Chondrocyte (in vitro differentiated cells): Measurements from ENCODE around the gene CPA1. TPM values are rescaled to one million over a fixed set of nuclear protein-coding genes. Genes with fewer than 3 reads are reported as not detected.

ENCODE experiments used
- DNase-seq: peaks from one replicate; pipeline ENCODE4 v3.0.0; 2021; ENCODE audit warnings: mixed read lengths, low spot score
- H3K27ac Mint-ChIP-seq: one replicate; pipeline ENCODE4 v1.8.0; 2021; ENCODE audit warnings: mild to moderate bottlenecking, moderate library complexity, mixed read lengths; ENCODE audit not compliant: unreplicated experiment
- H3K27me3 Mint-ChIP-seq: 2 replicates; pipeline ENCODE4 v1.8.0; 2021; ENCODE audit warnings: low read depth, mixed read lengths
- H3K36me3 Mint-ChIP-seq: 2 replicates; pipeline ENCODE4 v1.8.0; 2021; ENCODE audit warnings: low read depth, mixed read lengths
- H3K4me1 Mint-ChIP-seq: 2 replicates; pipeline ENCODE4 v1.8.0; 2021; ENCODE audit warnings: low read depth, mild to moderate bottlenecking, mixed read lengths
- H3K4me3 Mint-ChIP-seq: one replicate; pipeline ENCODE4 v1.8.0; 2021; ENCODE audit warnings: mild to moderate bottlenecking, moderate library complexity, mixed read lengths; ENCODE audit not compliant: unreplicated experiment
- H3K9me3 Mint-ChIP-seq: 2 replicates; pipeline ENCODE4 v1.8.0; 2021; ENCODE audit warnings: low read depth, mixed read lengths
- total RNA-seq: library from RNA; stranded (reverse); gene quantifications from 3 replicates; pipeline ENCODE4 v1.2.1, GENCODE V29; 2021
- TF ChIP-seq, protein P1 (sequence below): fragments of 200-600 bp; sonication (generic); IDR thresholded peaks from 2 replicates; pipeline ENCODE4 v1.5.0; 2021; ENCODE audit warnings: antibody characterized with exemption, mild to moderate bottlenecking, moderate library complexity

The CPA1 gene
- total RNA-seq, 1 donor from 2014 or later, result 0.20 TPM

GRCh38 chr7:130358471-130358870 lies 21.8 kb upstream of the CPA1 start:
- DNase-seq, result no peak
- Mint-ChIP-seq H3K27me3 (no peaks in the 10 kb centered on the region), H3K27ac (no peak overlapping the region), H3K4me1 (peaks cover 41% of the 10 kb centered on the region), H3K4me3 (no peak overlapping the region), H3K36me3 (peaks cover 9% of the 10 kb centered on the region), H3K9me3 (peaks cover 19% of the 10 kb centered on the region)
- TF ChIP-seq, protein P1, sequence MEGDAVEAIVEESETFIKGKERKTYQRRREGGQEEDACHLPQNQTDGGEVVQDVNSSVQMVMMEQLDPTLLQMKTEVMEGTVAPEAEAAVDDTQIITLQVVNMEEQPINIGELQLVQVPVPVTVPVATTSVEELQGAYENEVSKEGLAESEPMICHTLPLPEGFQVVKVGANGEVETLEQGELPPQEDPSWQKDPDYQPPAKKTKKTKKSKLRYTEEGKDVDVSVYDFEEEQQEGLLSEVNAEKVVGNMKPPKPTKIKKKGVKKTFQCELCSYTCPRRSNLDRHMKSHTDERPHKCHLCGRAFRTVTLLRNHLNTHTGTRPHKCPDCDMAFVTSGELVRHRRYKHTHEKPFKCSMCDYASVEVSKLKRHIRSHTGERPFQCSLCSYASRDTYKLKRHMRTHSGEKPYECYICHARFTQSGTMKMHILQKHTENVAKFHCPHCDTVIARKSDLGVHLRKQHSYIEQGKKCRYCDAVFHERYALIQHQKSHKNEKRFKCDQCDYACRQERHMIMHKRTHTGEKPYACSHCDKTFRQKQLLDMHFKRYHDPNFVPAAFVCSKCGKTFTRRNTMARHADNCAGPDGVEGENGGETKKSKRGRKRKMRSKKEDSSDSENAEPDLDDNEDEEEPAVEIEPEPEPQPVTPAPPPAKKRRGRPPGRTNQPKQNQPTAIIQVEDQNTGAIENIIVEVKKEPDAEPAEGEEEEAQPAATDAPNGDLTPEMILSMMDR, result no peak

- no peaks in the 10 kb centered on the region for H3K27me3 Mint-ChIP-seq
- DNase-seq, result peak; percentile 50
- TF ChIP-seq, protein P1, result no peak
- peaks cover 19% of the 10 kb centered on the region for H3K9me3 Mint-ChIP-seq
- H3K4me3 Mint-ChIP-seq, result no peak overlapping the region
- H3K4me1 Mint-ChIP-seq, result peaks cover 45% of the 10 kb centered on the region
- peaks cover 9% of the 10 kb centered on the region for H3K36me3 Mint-ChIP-seq
- no peak overlapping the region for H3K27ac Mint-ChIP-seq
Observed at GRCh38 chr7:130359276-130359857, 20.9 kb upstream of the CPA1 start.

GRCh38 chr7:130360518-130360917 lies 19.8 kb upstream of the CPA1 start:
- no peak overlapping the region for H3K27ac Mint-ChIP-seq
- peaks cover 19% of the 10 kb centered on the region for H3K9me3 Mint-ChIP-seq
- no peak overlapping the region for H3K4me3 Mint-ChIP-seq
- TF ChIP-seq, protein P1, result no peak
- DNase-seq, result no peak
- peaks cover 9% of the 10 kb centered on the region for H3K36me3 Mint-ChIP-seq
- no peaks in the 10 kb centered on the region for H3K27me3 Mint-ChIP-seq
- peaks cover 46% of the 10 kb centered on the region for H3K4me1 Mint-ChIP-seq

DNA sequence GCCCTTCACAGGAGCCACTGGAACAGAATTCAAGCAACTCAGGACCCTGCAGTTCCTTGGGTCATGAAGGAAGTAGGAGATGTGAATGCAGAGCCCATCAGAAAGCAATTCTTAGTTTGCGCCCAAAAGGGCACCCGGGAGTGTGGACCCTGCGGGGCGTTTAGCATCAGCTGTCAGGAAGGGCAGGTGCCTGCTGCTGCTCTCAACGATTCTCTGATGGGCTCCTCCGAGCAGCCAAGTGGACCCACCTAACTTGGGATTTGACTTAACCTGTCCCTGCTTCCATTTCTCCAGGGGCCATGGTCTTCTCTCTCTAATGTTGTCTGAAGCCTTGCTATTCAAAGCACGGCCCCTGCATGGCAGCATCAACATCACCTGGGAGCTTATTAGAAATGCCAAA lies 18.6 kb upstream of the CPA1 start:
- peaks cover 9% of the 10 kb centered on the region for H3K36me3 Mint-ChIP-seq
- peaks cover 42% of the 10 kb centered on the region for H3K4me1 Mint-ChIP-seq
- no peak overlapping the region for H3K4me3 Mint-ChIP-seq
- TF ChIP-seq, protein P1, result no peak
- DNase-seq, result peak; percentile 63
- peaks cover 19% of the 10 kb centered on the region for H3K9me3 Mint-ChIP-seq
- no peaks in the 10 kb centered on the region for H3K27me3 Mint-ChIP-seq
- H3K27ac Mint-ChIP-seq, result no peak overlapping the region

DNA sequence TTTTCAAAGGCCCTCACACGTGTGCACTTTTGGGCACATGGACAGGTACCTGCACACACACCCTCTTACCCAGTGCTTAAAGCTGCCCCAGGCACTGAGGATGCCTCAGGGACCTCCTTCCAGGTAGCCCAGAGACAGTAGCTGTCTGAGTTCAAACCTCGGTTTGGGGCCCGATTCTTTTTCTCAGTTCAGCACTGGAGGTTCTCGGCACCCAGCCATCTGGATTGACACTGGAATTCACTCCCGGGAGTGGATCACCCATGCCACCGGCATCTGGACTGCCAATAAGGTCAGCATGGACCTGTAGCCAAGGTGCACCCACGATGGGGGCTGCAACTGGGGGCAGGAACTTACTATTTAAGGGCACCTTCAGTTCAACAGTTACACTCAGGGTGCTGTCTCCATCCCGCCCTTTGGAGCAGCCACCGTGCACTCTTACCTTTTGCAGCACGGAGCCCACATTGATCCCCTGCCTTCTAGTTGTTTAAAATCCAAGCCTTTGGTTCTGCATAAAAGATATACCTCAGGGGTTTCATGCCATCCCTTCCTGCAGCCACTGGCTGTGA lies 18.0 kb upstream of the CPA1 start:
- Mint-ChIP-seq H3K9me3 (peaks cover 19% of the 10 kb centered on the region), H3K27ac (no peak overlapping the region), H3K27me3 (no peaks in the 10 kb centered on the region), H3K36me3 (peaks cover 9% of the 10 kb centered on the region), H3K4me1 (peaks cover 36% of the 10 kb centered on the region), H3K4me3 (no peak overlapping the region)
- TF ChIP-seq, protein P1, result no peak
- peak; percentile 48 for DNase-seq
